Measurements from ENCODE around the gene REV3L.

DNA sequence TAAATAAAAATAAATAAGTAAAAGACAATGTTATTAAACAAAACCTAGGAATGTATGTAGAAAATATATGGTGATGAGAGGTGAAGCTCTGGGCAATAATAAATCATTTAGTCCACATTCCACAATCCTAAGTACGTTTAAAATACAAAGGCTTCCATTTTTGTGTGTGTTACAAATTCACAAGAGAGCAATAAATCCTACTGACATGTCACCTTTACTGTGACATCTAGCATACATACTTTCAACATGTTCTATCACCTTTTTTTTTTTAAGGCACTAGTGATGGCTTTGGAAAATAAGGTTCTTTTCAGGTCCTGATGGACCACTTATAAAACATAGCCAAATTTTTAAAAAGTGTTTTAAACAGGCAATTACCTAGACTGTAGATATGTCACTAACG, 12.0 kb downstream of the REV3L start:
- TF ChIP-seq CTCF (IDR thresholded peaks at IDR 0.05; ENCODE audit: low read depth, low read length) (no peak), POLR2A (IDR thresholded peaks at IDR 0.05; ENCODE audit: extremely low read depth, insufficient read length) (no peak), MYC (IDR thresholded peaks at IDR 0.05; ENCODE audit: low read depth, low read length) (no peak)
